Measurements from ENCODE around the gene GHR. TPM values are rescaled to one million over a fixed set of nuclear protein-coding genes. Genes with fewer than 3 reads are reported as not detected.

The GHR gene
- polyA plus RNA-seq, 3 donors, result not detected

GRCh38 chr5:42467981-42468524 lies 44.8 kb downstream of the GHR start:
- Histone ChIP-seq H3K27ac (ENCODE audit: low read depth in 1 of 2, low read length in 2 of 2) (no peak overlapping the region), H3K27me3 (ENCODE audit: control insufficient read depth in 2 of 2, insufficient read depth in 2 of 2, low read length in 2 of 2) (no peaks in the 10 kb centered on the region), H3K4me3 (replicated peaks in 1 of 3; ENCODE audit: low read depth in 2 of 3, low read length in 3 of 3) (no peak overlapping the region), H4K20me1 (ENCODE audit: insufficient read depth, low read length) (no peaks in the 10 kb centered on the region), H3K9ac (ENCODE audit: insufficient read depth, low read length, poor library complexity, severe bottlenecking) (no peak overlapping the region), H3K9me3 (replicated peaks in 1 of 2; ENCODE audit: control insufficient read depth in 1 of 2, insufficient read depth in 1 of 2, low read length in 2 of 2) (peaks cover 0 to 7% of the 10 kb centered on the region in 2 donors), H2AFZ (ENCODE audit: insufficient read depth, low read depth, low read length, poor library complexity, severe bottlenecking) (no peak overlapping the region), H3K4me2 (replicated peaks; ENCODE audit: extremely low read depth, low read length, poor library complexity, severe bottlenecking) (no peak overlapping the region), H3K79me2 (ENCODE audit: insufficient read depth, low read length) (no peaks in the 10 kb centered on the region), H3K4me1 (ENCODE audit: control insufficient read depth in 1 of 2, insufficient read depth in 2 of 2, low read length in 2 of 2) (no peaks in the 10 kb centered on the region), H3K36me3 (replicated peaks in 1 of 2; ENCODE audit: control insufficient read depth in 1 of 2, insufficient read depth in 2 of 2, low read length in 2 of 2) (no peaks in the 10 kb centered on the region)
- TF ChIP-seq, protein P1, sequence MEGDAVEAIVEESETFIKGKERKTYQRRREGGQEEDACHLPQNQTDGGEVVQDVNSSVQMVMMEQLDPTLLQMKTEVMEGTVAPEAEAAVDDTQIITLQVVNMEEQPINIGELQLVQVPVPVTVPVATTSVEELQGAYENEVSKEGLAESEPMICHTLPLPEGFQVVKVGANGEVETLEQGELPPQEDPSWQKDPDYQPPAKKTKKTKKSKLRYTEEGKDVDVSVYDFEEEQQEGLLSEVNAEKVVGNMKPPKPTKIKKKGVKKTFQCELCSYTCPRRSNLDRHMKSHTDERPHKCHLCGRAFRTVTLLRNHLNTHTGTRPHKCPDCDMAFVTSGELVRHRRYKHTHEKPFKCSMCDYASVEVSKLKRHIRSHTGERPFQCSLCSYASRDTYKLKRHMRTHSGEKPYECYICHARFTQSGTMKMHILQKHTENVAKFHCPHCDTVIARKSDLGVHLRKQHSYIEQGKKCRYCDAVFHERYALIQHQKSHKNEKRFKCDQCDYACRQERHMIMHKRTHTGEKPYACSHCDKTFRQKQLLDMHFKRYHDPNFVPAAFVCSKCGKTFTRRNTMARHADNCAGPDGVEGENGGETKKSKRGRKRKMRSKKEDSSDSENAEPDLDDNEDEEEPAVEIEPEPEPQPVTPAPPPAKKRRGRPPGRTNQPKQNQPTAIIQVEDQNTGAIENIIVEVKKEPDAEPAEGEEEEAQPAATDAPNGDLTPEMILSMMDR (IDR thresholded peaks at IDR 0.05), result no peak
- H3K27me3 Mint-ChIP-seq (ENCODE audit: low read depth in 3 of 3), result peaks cover 0 to 2% (median 0%) of the 10 kb centered on the region in 3 donors
- no peaks in the 10 kb centered on the region for H3K4me1 Mint-ChIP-seq
- no peak for DNase-seq
- peaks cover 0 to 5% (median 2%) of the 10 kb centered on the region in 7 donors for H3K9me3 Mint-ChIP-seq
- intact Hi-C loops (cut with micrococcal nuclease), result no loop called here
- H3K36me3 Mint-ChIP-seq, result no peaks in the 10 kb centered on the region
- H3K27ac Mint-ChIP-seq, result no peak overlapping the region
- 91% methylated on average over 7 of the region's 8 CpGs for WGBS (ENCODE audit: insufficient coverage)
- H3K4me3 Mint-ChIP-seq, result no peak overlapping the region

DNA sequence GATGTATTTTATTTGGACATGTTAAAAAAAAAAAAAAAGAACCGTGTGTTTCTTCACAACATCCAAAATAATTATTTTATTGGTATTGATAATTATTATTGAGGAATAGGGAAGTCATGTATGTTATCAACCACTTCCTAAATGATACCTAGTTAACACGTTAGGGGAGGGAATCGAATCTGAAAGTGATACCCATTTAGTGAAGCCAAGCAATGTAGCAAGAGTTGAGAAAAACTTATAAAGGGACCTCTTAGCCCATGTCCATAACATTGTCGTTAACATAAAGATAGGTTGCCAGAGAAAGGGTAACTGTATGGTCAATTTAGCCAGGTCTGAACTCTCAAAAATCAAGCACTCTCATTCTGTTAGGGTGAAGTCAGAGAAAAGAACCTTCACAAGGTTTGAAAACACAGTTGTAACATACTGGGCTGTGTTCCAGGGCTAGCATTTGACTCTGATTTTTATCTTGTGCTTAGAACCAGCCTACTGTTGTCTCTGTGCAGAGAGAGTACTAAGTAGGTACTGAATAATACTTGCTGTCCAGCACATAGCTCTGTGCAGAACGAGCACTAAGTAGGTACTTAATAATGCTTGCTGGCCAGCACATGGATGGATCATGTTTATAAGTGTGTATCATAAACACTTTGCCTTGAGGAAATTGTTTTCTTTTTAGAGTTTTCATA lies 60.4 kb downstream of the GHR start:
- intact Hi-C loops (cut with micrococcal nuclease), result no loop called here
- 43% methylated on average over 1 of the region's 5 CpGs for WGBS (ENCODE audit: insufficient coverage)

More for the DNA sequence above, 60.4 kb downstream of the GHR start:
- Mint-ChIP-seq H3K27me3 (ENCODE audit: low read depth in 3 of 3) (peaks cover 0 to 2% (median 0%) of the 10 kb centered on the region in 3 donors), H3K36me3 (no peaks in the 10 kb centered on the region), H3K4me3 (no peak overlapping the region), H3K4me1 (no peaks in the 10 kb centered on the region), H3K27ac (no peak overlapping the region), H3K9me3 (peaks cover 7 to 20% (median 18%) of the 10 kb centered on the region in 7 donors)
- Histone ChIP-seq H2AFZ (ENCODE audit: insufficient read depth, low read depth, low read length, poor library complexity, severe bottlenecking) (no peak overlapping the region), H3K27ac (ENCODE audit: low read depth in 1 of 2, low read length in 2 of 2) (no peak overlapping the region), H3K4me1 (ENCODE audit: control insufficient read depth in 1 of 2, insufficient read depth in 2 of 2, low read length in 2 of 2) (no peaks in the 10 kb centered on the region), H3K79me2 (ENCODE audit: insufficient read depth, low read length) (no peaks in the 10 kb centered on the region), H4K20me1 (ENCODE audit: insufficient read depth, low read length) (no peaks in the 10 kb centered on the region), H3K27me3 (ENCODE audit: control insufficient read depth in 2 of 2, insufficient read depth in 2 of 2, low read length in 2 of 2) (no peaks in the 10 kb centered on the region), H3K9me3 (replicated peaks in 1 of 2; ENCODE audit: control insufficient read depth in 1 of 2, insufficient read depth in 1 of 2, low read length in 2 of 2) (peaks cover 3 to 8% of the 10 kb centered on the region in 2 donors), H3K9ac (ENCODE audit: insufficient read depth, low read length, poor library complexity, severe bottlenecking) (no peak overlapping the region), H3K36me3 (replicated peaks in 1 of 2; ENCODE audit: control insufficient read depth in 1 of 2, insufficient read depth in 2 of 2, low read length in 2 of 2) (no peaks in the 10 kb centered on the region), H3K4me3 (replicated peaks in 1 of 3; ENCODE audit: low read depth in 2 of 3, low read length in 3 of 3) (no peak overlapping the region), H3K4me2 (replicated peaks; ENCODE audit: extremely low read depth, low read length, poor library complexity, severe bottlenecking) (no peak overlapping the region)
- TF ChIP-seq, protein P1 (IDR thresholded peaks at IDR 0.05), result no peak
- no peak for DNase-seq
